WTC11 (cell line): ENCODE measurements around the gene KDM1B. TPM values are rescaled to one million over a fixed set of nuclear protein-coding genes. Genes with fewer than 3 reads are reported as not detected.
"Not testable (repeated sequence)": the region's sequence is repeated elsewhere in the genome, so short reads cannot be mapped to it uniquely, and the experiment has no call there.

Experiments
- ATAC-seq: fragments of 200-7000 bp; cut with Tn5 transposase; 2 replicates; pipeline ENCODE4 v1.10.0; 2021; ENCODE audit warnings: mild to moderate bottlenecking, moderate library complexity
- CTCF ChIA-PET: fragments of 300-600 bp; sonication (Branson Sonifier 250); formaldehyde crosslinking; loops from one replicate; lab custom pipeline; 2021; ENCODE audit warnings: antibody characterized with exemption; lab: Charles Lee
- POLR2A ChIA-PET: fragments of 350-600 bp; sonication (Branson Sonifier 250); formaldehyde crosslinking; loops from one replicate; lab custom pipeline; 2021; ENCODE audit warnings: antibody characterized with exemption; lab: Charles Lee
- DNase-seq: peaks from one replicate; pipeline ENCODE4 v3.0.0; 2021; ENCODE audit warnings: low spot score
- H3K27ac Mint-ChIP-seq: 2 replicates; pipeline ENCODE4 v1.8.0; 2021; ENCODE audit warnings: mixed read lengths
- H3K27me3 Mint-ChIP-seq: 2 replicates; pipeline ENCODE4 v1.8.0; 2021; ENCODE audit warnings: low read depth, mild to moderate bottlenecking, moderate library complexity, mixed read lengths
- H3K36me3 Mint-ChIP-seq: 2 replicates; pipeline ENCODE4 v1.8.0; 2021; ENCODE audit warnings: mixed read lengths
- H3K4me1 Mint-ChIP-seq: 2 replicates; pipeline ENCODE4 v1.8.0; 2022; ENCODE audit warnings: mixed read lengths
- H3K4me3 Mint-ChIP-seq: 2 replicates; pipeline ENCODE4 v1.8.0; 2021; ENCODE audit warnings: mild to moderate bottlenecking, moderate library complexity, mixed read lengths
- H3K9me3 Mint-ChIP-seq: 2 replicates; pipeline ENCODE4 v1.8.0; 2021; ENCODE audit warnings: mixed read lengths
- ATF1 ChIP-seq: sonication (generic); formaldehyde crosslinking; IDR thresholded peaks from 2 replicates; pipeline ENCODE4 v1.8.1; 2023; ENCODE audit warnings: mild to moderate bottlenecking, moderate library complexity, missing genetic modification reagents
- CBFB ChIP-seq: sonication (generic); formaldehyde crosslinking; IDR thresholded peaks from 2 replicates; pipeline ENCODE4 v1.8.1; 2022; ENCODE audit warnings: mild to moderate bottlenecking, low read depth, missing genetic modification reagents
- FOXP1 ChIP-seq: sonication (generic); formaldehyde crosslinking; IDR thresholded peaks from 2 replicates; pipeline ENCODE4 v1.8.0; 2022; ENCODE audit warnings: missing genetic modification reagents, mild to moderate bottlenecking, moderate library complexity, borderline replicate concordance
- HMGA2 ChIP-seq: fragments of 250-450 bp; sonication (Bioruptor Pico); IDR thresholded peaks from 2 replicates; pipeline ENCODE4 v1.4.0; 2021; ENCODE audit warnings: mild to moderate bottlenecking, moderate library complexity
- MYBL2 ChIP-seq: sonication (generic); formaldehyde crosslinking; IDR thresholded peaks from 2 replicates; pipeline ENCODE4 v1.8.1; 2023; ENCODE audit warnings: mild to moderate bottlenecking, moderate library complexity, missing genetic modification reagents
- RELA ChIP-seq: sonication (generic); formaldehyde crosslinking; IDR thresholded peaks from 2 replicates; pipeline ENCODE4 v1.8.1; 2022; ENCODE audit warnings: missing genetic modification reagents, mild to moderate bottlenecking, borderline replicate concordance
- SMAD4 ChIP-seq: sonication (generic); formaldehyde crosslinking; IDR thresholded peaks from 2 replicates; pipeline ENCODE4 v1.8.0; 2022; ENCODE audit warnings: mild to moderate bottlenecking, missing genetic modification reagents
- TP53 ChIP-seq: sonication (generic); formaldehyde crosslinking; IDR thresholded peaks from 2 replicates; pipeline ENCODE4 v1.8.1; 2023; ENCODE audit warnings: mild to moderate bottlenecking, missing genetic modification reagents
- ZNF219 ChIP-seq: sonication (generic); formaldehyde crosslinking; IDR thresholded peaks from 2 replicates; pipeline ENCODE4 v1.8.0; 2023; ENCODE audit warnings: missing genetic modification reagents, mild to moderate bottlenecking, borderline replicate concordance
- ZNF263 ChIP-seq: sonication (generic); formaldehyde crosslinking; IDR thresholded peaks from 2 replicates; pipeline ENCODE4 v1.8.1; 2022; ENCODE audit warnings: low read depth, mild to moderate bottlenecking, moderate library complexity, missing genetic modification reagents
- total RNA-seq: library from RNA; stranded (reverse); gene quantifications from 3 replicates; pipeline ENCODE4 v1.2.3, GENCODE V29; 2021
- TF ChIP-seq, protein P1 (sequence below): sonication (generic); formaldehyde crosslinking; IDR thresholded peaks from 2 replicates; pipeline ENCODE4 v1.8.0; 2022; ENCODE audit warnings: mild to moderate bottlenecking, missing genetic modification reagents
- TF ChIP-seq, protein P2 (sequence below): fragments of 250-450 bp; sonication (Bioruptor Pico); IDR thresholded peaks from 2 replicates; pipeline ENCODE4 v1.9.0; 2021; ENCODE audit warnings: moderate library complexity, mild to moderate bottlenecking, inconsistent platforms, borderline replicate concordance
- TF ChIP-seq, protein P3 (sequence below): fragments of 250-450 bp; sonication (Bioruptor Pico); IDR thresholded peaks from 2 replicates; pipeline ENCODE4 v1.9.0; 2021; ENCODE audit warnings: mild to moderate bottlenecking
- TF ChIP-seq, protein P4 (sequence below): sonication (generic); formaldehyde crosslinking; IDR thresholded peaks from 2 replicates; pipeline ENCODE4 v1.8.1; 2022; ENCODE audit warnings: low read depth, missing genetic modification reagents, borderline replicate concordance

KDM1B gene
- total RNA-seq, 1 experiment from 2014 or later: 6.7 TPM

GRCh38 chr6:18226451-18227105, 71.4 kb downstream of the KDM1B start:
- H3K4me3 Mint-ChIP-seq, CTCF ChIA-PET, H3K27me3 Mint-ChIP-seq, DNase-seq, POLR2A ChIA-PET: not testable (repeated sequence)
- H3K36me3 Mint-ChIP-seq: peaks cover 79% of the 10 kb centered on the region
- H3K9me3 Mint-ChIP-seq: peaks cover 40% of the 10 kb centered on the region
- H3K27ac Mint-ChIP-seq: peak overlapping the region; percentile 95
- peaks cover 18% of the 10 kb centered on the region for H3K4me1 Mint-ChIP-seq
- peak; percentile 65 for ATAC-seq

DNA sequence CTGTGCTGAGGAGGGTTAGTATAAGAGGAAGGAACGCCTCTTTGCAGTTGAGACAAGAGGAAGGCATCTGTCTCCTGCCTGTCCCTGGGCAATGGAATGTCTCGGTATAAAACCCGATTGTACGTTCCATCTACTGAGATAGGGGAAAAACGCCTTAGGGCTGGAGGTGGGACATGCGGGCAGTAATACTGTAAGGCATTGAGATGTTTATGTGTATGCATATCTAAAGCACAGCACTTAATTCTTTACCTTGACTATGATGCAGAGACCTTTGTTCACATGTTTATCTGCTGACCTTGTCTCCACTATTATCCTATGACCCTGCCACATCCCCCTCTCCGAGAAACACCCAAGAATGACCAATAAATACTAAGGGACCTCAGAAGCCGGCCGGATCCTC, 71.9 kb downstream of the KDM1B start:
- H3K27me3 Mint-ChIP-seq, POLR2A ChIA-PET, H3K4me3 Mint-ChIP-seq, CTCF ChIA-PET, DNase-seq, ATAC-seq: not testable (repeated sequence)
- peaks cover 85% of the 10 kb centered on the region for H3K36me3 Mint-ChIP-seq
- peak overlapping the region; percentile 95 for H3K27ac Mint-ChIP-seq
- H3K9me3 Mint-ChIP-seq: peaks cover 46% of the 10 kb centered on the region
- H3K4me1 Mint-ChIP-seq: peaks cover 17% of the 10 kb centered on the region

- not testable (repeated sequence) for H3K27ac Mint-ChIP-seq, H3K27me3 Mint-ChIP-seq, ATAC-seq, DNase-seq, H3K4me3 Mint-ChIP-seq
- CTCF ChIA-PET: interaction anchor here (0.5 kb wide), 1 partner anchor 38 kb away, joined by 3 read pairs; no protein-coding TSS in a partner anchor
- peaks cover 17% of the 10 kb centered on the region for H3K4me1 Mint-ChIP-seq
- peaks cover 91% of the 10 kb centered on the region for H3K36me3 Mint-ChIP-seq
- POLR2A ChIA-PET: interaction anchor here (0.6 kb wide), 1 partner anchor 8 kb away, joined by 3 read pairs; no protein-coding TSS in a partner anchor
- H3K9me3 Mint-ChIP-seq: peaks cover 57% of the 10 kb centered on the region
Observed at GRCh38 chr6:18228590-18228989, 73.4 kb downstream of the KDM1B start.

GRCh38 chr6:18231856-18232255, 76.6 kb downstream of the KDM1B start:
- Mint-ChIP-seq H3K9me3 (peaks cover 79% of the 10 kb centered on the region), H3K36me3 (peaks cover 97% of the 10 kb centered on the region), H3K4me1 (peaks cover 12% of the 10 kb centered on the region)
- CTCF ChIA-PET, DNase-seq, H3K27me3 Mint-ChIP-seq, H3K27ac Mint-ChIP-seq, ATAC-seq, POLR2A ChIA-PET, H3K4me3 Mint-ChIP-seq: not testable (repeated sequence)

- ATAC-seq, H3K27me3 Mint-ChIP-seq, CTCF ChIA-PET, POLR2A ChIA-PET, H3K27ac Mint-ChIP-seq, DNase-seq, H3K4me3 Mint-ChIP-seq, H3K4me1 Mint-ChIP-seq: not testable (repeated sequence)
- peaks cover 67% of the 10 kb centered on the region for H3K9me3 Mint-ChIP-seq
- H3K36me3 Mint-ChIP-seq: peaks cover 97% of the 10 kb centered on the region
Observed at GRCh38 chr6:18233770-18234169, 78.5 kb downstream of the KDM1B start.

DNA sequence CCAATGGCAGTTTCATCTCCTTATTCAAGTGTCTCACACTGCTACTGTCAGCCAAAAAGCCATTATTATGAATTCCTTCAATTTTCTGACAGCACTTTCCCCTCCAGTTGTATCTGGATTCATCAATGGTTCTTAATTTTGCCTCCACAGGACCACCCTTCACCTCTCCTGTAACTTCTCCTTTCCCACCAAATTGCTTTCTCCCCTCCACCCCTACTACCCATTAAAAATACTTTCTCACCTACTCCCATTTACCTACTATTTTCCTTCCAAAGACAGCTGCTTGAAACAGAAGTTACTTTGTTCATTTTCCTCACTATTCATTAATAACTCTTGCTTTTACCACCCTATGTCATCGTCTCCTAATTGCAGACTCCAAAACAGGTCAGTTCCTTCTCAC, 79.3 kb downstream of the KDM1B start:
- peaks cover 95% of the 10 kb centered on the region for H3K36me3 Mint-ChIP-seq
- ChIA-PET POLR2A (no interaction called here), CTCF (no interaction called here)
- no peak for DNase-seq
- H3K27ac Mint-ChIP-seq: no peak overlapping the region
- no peak overlapping the region for H3K4me3 Mint-ChIP-seq
- no peaks in the 10 kb centered on the region for H3K4me1 Mint-ChIP-seq
- no peak for ATAC-seq
- H3K9me3 Mint-ChIP-seq: peaks cover 59% of the 10 kb centered on the region
- no peaks in the 10 kb centered on the region; the same call in 1 of the 2 replicates for H3K27me3 Mint-ChIP-seq
- TF ChIP-seq ATF1 (no peak), FOXP1 (CRISPR knock-in tag) (no peak), ZNF263 (no peak), ZNF219 (no peak), RELA (CRISPR knock-in tag) (no peak), MYBL2 (no peak), CBFB (CRISPR knock-in tag) (no peak), SMAD4 (CRISPR knock-in tag) (no peak), TP53 (CRISPR knock-in tag) (no peak), HMGA2 (CRISPR knock-in tag) (no peak)
- TF ChIP-seq, protein P1, sequence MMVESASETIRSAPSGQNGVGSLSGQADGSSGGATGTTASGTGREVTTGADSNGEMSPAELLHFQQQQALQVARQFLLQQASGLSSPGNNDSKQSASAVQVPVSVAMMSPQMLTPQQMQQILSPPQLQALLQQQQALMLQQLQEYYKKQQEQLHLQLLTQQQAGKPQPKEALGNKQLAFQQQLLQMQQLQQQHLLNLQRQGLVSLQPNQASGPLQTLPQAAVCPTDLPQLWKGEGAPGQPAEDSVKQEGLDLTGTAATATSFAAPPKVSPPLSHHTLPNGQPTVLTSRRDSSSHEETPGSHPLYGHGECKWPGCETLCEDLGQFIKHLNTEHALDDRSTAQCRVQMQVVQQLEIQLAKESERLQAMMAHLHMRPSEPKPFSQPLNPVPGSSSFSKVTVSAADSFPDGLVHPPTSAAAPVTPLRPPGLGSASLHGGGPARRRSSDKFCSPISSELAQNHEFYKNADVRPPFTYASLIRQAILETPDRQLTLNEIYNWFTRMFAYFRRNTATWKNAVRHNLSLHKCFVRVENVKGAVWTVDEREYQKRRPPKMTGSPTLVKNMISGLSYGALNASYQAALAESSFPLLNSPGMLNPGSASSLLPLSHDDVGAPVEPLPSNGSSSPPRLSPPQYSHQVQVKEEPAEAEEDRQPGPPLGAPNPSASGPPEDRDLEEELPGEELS (CRISPR knock-in tag): no peak
- TF ChIP-seq, protein P2, sequence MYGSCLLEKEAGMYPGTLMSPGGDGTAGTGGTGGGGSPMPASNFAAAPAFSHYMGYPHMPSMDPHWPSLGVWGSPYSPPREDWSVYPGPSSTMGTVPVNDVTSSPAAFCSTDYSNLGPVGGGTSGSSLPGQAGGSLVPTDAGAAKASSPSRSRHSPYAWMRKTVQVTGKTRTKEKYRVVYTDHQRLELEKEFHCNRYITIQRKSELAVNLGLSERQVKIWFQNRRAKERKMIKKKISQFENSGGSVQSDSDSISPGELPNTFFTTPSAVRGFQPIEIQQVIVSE (CRISPR knock-in tag): no peak
- TF ChIP-seq, protein P3, sequence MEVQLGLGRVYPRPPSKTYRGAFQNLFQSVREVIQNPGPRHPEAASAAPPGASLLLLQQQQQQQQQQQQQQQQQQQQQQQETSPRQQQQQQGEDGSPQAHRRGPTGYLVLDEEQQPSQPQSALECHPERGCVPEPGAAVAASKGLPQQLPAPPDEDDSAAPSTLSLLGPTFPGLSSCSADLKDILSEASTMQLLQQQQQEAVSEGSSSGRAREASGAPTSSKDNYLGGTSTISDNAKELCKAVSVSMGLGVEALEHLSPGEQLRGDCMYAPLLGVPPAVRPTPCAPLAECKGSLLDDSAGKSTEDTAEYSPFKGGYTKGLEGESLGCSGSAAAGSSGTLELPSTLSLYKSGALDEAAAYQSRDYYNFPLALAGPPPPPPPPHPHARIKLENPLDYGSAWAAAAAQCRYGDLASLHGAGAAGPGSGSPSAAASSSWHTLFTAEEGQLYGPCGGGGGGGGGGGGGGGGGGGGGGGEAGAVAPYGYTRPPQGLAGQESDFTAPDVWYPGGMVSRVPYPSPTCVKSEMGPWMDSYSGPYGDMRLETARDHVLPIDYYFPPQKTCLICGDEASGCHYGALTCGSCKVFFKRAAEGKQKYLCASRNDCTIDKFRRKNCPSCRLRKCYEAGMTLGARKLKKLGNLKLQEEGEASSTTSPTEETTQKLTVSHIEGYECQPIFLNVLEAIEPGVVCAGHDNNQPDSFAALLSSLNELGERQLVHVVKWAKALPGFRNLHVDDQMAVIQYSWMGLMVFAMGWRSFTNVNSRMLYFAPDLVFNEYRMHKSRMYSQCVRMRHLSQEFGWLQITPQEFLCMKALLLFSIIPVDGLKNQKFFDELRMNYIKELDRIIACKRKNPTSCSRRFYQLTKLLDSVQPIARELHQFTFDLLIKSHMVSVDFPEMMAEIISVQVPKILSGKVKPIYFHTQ (CRISPR knock-in tag): no peak
- TF ChIP-seq, protein P4, sequence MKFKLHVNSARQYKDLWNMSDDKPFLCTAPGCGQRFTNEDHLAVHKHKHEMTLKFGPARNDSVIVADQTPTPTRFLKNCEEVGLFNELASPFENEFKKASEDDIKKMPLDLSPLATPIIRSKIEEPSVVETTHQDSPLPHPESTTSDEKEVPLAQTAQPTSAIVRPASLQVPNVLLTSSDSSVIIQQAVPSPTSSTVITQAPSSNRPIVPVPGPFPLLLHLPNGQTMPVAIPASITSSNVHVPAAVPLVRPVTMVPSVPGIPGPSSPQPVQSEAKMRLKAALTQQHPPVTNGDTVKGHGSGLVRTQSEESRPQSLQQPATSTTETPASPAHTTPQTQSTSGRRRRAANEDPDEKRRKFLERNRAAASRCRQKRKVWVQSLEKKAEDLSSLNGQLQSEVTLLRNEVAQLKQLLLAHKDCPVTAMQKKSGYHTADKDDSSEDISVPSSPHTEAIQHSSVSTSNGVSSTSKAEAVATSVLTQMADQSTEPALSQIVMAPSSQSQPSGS: no peak
